ENCODE data around the gene CIB2.

GRCh38 chr15:78085928-78086327 lies 45.3 kb downstream of the CIB2 start:
- TF ChIP-seq CTCF (IDR thresholded peaks at IDR 0.05; ENCODE audit: low read depth, low read length) (no peak), EZH2phosphoT487 (IDR thresholded peaks at IDR 0.05; ENCODE audit: low read depth) (no peak)
